GM18499 (cell line): ENCODE results near the gene DIDO1.
"Not testable (repeated sequence)": the region's sequence is repeated elsewhere in the genome, so short reads cannot be mapped to it uniquely, and the experiment has no call there.

Experiments
- ATAC-seq: cut with Tn5 transposase; IDR thresholded peaks from one replicate; pipeline ENCODE4 v1.9.1; 2021; ENCODE audit warnings: moderate number of reproducible peaks; ENCODE audit not compliant: insufficient read depth, unreplicated experiment

Gene DIDO1

DNA sequence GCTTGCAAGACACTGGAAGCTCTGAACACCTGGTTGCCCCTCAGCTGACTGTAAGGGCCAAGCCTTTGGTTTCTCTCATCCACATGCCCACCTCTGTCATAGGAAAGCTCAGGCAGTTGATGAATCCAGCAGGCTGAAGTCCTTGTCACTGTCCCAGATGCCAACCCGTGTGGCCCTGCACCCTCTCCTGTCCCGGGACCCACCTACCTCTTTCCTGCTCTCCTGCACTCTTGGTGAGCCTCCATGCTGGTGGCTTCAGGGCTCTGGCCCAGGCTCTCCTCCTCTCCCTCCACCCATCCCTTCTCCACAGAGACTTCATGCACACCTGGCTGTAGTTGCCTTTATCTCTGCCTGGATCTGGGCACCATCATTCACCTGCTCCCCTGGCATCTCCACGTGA is 7.7 kb upstream of the DIDO1 start:
- no peak for ATAC-seq

DNA sequence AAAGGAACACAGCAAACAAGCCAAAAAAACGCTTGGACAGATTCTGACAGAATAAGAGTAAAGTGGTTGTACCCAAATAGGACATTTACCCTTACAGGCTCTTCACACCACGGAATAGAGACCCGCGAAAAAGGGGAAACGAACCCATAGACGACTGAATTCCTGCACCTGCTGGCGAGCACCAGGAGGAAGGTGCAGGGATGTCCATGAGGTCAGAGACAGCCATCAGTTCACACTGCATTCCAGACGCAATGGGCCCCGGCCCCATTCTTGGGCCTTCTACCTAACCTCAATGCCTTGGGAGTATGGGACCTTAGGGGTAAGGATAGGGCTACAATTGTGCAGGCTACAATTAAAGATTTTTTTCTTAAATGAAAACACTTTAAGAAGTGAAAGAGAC is 5.2 kb upstream of the DIDO1 start:
- ATAC-seq, result no peak

- no peak for ATAC-seq
Observed at GRCh38 chr20:62929051-62929538, 2.8 kb upstream of the DIDO1 start.

GRCh38 chr20:62928246-62928939 is 2.1 kb upstream of the DIDO1 start:
- ATAC-seq, result no peak

GRCh38 chr20:62927128-62927705 is 912 bp upstream of the DIDO1 start:
- no peak for ATAC-seq

DNA sequence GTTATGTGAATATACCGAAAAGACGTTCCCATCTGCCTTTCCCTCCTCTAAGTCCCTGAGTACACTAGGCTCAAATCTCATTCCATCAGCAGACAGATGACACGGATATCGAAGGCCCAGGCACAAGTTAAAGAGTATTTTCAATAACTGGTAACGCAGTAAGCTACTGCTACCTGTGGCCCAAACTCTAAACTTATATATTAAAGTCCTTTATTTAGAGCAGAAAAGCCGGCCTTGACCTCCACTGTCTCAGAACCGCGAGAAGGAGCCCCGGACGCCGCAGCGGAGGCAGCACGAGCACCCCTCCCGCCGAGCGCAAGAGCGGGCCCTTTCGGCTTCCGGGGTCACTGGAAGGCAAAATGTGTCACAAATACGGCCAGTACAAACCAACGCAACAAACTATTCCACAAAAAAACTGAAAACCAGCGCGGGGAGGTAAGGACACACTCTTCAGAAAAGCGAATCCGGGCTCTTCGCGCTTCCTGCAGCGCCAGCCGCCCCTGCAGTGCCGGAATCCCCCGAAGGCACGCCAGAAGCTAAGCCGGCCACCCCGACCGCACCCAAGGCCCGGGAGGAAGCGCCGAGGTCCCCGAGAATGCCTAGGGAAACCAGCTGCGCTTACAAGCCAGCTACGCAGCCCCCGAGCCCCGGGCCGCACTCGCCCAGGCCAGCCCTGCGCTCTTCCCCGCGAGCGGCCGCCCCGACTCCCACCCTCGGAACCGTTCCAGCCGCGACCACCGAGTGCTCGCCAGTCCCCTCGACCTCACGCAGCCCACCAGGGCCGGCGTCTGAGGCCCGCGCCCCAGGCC is 681 bp downstream of the DIDO1 start:
- ATAC-seq, result no peak

GRCh38 chr20:62925076-62925419 is 1.3 kb downstream of the DIDO1 start:
- ATAC-seq, result no peak

DNA sequence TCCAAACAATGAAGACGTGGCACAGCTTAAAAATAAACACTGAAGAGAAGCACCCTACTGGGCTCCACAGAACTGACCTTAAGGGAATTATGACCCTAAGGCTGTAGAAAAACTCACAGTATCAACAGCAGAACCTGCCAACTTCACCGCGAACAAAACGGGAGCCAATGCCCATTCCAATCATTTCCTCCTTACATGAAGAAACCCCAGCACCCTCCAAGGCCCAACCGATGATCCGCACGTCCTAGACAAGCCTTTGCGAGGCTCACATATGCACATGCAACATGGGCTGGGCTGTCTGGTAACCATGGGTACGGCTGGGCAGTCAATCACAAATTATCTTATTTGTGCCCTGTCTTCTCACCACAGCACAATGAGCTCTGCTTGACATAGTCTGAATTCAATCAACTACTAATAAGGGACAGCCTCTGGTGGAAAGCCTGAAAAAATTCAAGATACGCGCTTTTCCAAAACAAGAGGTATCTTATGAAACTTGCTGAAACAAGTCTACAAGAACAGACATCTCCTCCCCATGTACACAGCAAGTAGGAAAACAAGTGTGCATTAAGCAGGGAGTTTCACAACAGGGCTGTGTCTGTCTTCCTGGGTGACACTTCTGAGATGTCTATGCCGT is 1.7 kb downstream of the DIDO1 start:
- no peak for ATAC-seq

- no peak for ATAC-seq
Observed at GRCh38 chr20:62923669-62924441, 2.5 kb downstream of the DIDO1 start.

GRCh38 chr20:62923059-62923668 is 3.1 kb downstream of the DIDO1 start:
- ATAC-seq, result not testable (repeated sequence)

DNA sequence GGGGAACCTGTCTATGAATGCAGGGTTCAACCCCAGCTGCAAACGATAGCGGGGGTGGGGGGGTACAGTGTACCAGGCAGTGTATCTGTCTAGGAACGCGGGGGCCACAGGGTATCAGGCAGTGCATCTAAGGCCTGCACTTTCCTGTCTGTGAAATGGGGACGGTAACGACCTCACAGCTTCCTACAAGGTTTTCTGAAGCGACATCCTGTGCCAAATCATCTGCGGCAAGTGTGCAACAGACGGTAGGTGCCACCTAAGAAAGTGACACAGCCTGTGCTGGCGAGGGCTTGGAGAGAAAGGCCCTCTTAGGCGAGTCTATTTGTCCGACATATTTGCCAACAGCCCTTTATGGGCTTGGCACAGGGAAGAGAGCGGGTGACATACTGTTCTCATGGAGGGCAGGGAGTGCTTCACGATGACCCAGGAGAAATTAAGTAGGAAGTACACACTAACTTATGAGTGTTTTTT is 3.8 kb downstream of the DIDO1 start:
- no peak for ATAC-seq

GRCh38 chr20:62921119-62921687 is 5.1 kb downstream of the DIDO1 start:
- no peak for ATAC-seq

DNA sequence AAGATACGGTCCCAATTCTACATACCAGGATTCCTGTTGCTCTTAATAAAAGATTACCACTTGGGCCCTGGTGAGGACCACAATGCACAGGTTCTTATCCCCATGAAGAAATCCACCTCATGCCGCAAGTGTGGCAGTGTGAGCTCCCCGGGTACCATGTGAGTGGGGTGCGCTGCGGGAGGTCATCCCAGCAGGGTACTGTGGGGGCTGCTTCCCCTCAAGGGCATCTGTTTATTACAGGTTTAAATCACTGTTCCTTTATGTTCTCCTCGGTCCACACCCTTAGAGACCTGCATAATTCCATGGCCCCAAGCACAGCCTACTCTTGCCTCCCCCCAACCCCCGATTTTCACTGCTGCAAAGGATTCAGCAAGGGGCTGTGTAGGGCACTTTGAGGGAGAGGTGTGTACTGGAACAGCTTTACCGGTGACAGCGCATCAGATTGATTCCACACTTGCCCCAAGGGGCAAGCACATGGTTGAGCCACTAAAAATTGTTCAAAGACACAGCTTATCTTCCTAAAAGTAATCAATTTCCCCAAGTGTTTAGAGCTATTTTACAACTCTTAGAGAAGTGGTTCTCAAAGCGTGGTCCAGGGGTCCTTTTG is 6.2 kb downstream of the DIDO1 start:
- ATAC-seq, result no peak

GRCh38 chr20:62918831-62919230 is 7.5 kb downstream of the DIDO1 start:
- ATAC-seq, result no peak

- no peak for ATAC-seq
Observed at GRCh38 chr20:62918147-62918546, 8.2 kb downstream of the DIDO1 start.

DNA sequence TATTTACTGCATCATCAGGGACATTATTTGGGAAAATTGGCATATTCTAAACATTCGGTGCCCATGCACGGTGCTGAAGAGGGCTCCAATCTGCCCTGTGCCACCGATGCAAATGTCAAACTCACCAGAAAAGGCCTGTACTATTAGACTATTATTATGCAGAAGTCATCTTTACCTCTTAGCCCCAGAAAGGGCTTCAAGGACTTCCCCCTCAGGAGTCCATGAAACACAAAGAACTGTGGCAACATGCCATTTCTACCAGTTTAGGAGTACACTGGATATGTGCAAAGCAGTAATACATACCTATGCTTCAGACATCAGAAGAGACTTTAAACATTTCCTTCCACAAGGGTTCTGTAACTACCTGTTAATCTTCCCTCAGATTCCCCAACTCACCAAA is 8.6 kb downstream of the DIDO1 start:
- ATAC-seq, result no peak

DNA sequence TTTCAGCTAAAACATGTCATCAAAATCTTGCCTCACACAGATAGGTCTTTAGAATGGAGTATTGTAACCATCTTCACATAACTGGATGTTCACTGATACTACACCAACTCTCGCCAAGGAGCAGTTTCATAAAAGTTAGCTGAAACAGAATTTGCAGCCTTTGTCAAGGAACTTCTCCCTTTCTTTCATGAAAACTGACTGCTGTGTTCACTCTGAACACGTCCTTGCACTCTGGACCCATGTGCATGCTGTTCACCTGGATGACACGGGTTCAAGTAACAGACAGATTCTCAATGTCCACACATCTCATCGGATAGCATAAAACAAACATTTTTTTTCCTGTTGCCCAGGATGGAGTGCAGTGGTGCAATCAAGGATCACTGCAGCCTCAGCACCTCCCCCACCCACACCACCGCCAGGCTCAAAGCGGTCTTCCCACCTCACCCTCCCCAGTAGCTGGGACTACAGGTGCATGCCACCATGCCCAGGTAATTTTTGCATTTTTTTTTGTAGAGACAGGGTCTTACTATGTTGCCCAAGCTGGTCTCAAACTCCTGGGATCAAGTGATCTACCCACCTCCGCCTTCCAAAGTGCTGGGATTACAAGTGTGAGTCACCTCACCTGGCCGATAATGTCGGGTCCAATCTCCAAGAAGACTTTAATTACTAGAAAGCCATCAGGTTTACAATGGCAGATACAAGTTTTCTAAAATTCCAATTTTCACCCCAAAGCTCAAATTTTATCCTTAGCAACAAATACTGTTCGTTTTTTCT is 9.4 kb downstream of the DIDO1 start:
- no peak for ATAC-seq

GRCh38 chr20:62914970-62915457 is 11.3 kb downstream of the DIDO1 start:
- ATAC-seq, result no peak
